Adipocyte (in vitro differentiated cells): ENCODE measurements around the gene TRNP1.

Experiments used
- DNase-seq: peaks from one replicate; pipeline ENCODE4 v3.0.0-alpha.2; 2015; ENCODE audit warnings: low read depth
- H3K27me3 ChIP-seq: replicated peaks from 2 replicates; pipeline ENCODE4 v1.7.0; 2013; ENCODE audit warnings: mild to moderate bottlenecking, low read length, moderate library complexity; ENCODE audit not compliant: control insufficient read depth, insufficient read depth
- H3K36me3 ChIP-seq: 2 replicates; pipeline ENCODE4 v1.7.0; 2013; ENCODE audit warnings: low read length, mild to moderate bottlenecking, moderate library complexity; ENCODE audit not compliant: control insufficient read depth, insufficient read depth, severe bottlenecking
- H3K4me1 ChIP-seq: 2 replicates; pipeline ENCODE4 v1.7.0; 2013; ENCODE audit warnings: mild to moderate bottlenecking, low read length, moderate library complexity; ENCODE audit not compliant: control insufficient read depth, insufficient read depth
- H3K4me3 ChIP-seq: 2 replicates; pipeline ENCODE4 v1.7.0; 2013; ENCODE audit warnings: mild to moderate bottlenecking, low read length, moderate library complexity
- H3K9ac ChIP-seq: 2 replicates; pipeline ENCODE4 v1.7.0; 2013; ENCODE audit warnings: mild to moderate bottlenecking, low read length, moderate library complexity
- H3K9me3 ChIP-seq: 2 replicates; pipeline ENCODE4 v1.7.0; 2013; ENCODE audit warnings: mild to moderate bottlenecking, low read length, moderate library complexity; ENCODE audit not compliant: control insufficient read depth

TRNP1 gene

DNA sequence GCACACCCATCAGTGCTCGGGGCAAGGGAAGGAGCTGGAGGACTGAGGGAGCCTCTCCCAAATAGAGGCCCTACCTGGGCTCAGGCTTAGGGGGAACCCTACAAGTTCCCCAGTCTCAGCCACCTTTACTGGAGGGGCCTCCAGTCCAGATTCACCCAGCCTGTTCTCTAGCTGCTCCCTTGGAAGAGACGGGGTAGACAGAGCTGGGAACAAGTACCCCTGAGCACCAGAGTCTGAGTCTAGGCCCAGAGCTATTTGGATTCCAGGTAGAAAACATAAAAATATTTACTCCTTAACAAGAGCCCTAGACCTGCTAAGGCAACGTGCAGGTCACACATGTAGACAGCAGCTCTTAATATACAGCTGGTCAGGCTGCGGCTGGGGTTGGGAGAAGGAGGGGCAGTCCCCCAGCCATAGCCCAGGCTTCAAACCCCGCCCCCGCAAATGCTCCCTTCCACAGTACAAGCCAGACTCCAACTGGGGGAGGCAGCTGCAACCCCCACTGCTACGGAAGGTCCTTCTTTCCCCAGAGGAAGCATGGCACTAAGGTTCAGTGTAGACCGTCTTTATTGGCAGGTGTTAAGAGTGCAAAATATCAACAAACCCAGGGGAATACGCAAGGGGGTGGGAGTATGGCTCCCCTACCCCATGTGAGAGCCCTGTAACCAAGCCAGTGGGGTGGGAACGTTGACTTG, 11.1 kb downstream of the TRNP1 start:
- DNase-seq: peak; percentile 45
- Histone ChIP-seq H3K36me3 (no peaks in the 10 kb centered on the region), H3K4me1 (peaks cover 52% of the 10 kb centered on the region), H3K9ac (no peak overlapping the region), H3K27me3 (no peaks in the 10 kb centered on the region), H3K4me3 (no peak overlapping the region), H3K9me3 (no peaks in the 10 kb centered on the region)

DNA sequence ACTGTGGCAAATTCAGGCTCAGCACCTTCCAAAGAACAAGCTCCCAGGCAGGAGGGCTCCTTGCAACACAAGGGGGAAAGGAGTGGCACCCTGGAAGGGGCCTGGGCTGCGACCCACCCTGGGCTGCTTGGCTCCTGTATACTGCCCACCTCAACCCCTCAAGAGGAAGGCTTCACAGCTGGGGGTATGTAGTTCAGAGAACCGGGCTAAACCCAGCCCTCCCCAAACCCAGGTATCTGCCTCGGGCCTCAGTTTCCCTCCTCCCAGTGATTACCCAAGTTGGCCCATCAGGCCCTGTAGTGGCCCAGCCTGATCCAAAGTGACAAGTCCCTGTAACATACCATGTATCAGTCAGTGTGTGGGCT, 11.7 kb downstream of the TRNP1 start:
- H3K27me3 ChIP-seq: no peaks in the 10 kb centered on the region
- no peaks in the 10 kb centered on the region for H3K9me3 ChIP-seq
- DNase-seq: no peak
- peaks cover 52% of the 10 kb centered on the region for H3K4me1 ChIP-seq
- no peaks in the 10 kb centered on the region for H3K36me3 ChIP-seq
- no peak overlapping the region for H3K4me3 ChIP-seq
- no peak overlapping the region for H3K9ac ChIP-seq

DNA sequence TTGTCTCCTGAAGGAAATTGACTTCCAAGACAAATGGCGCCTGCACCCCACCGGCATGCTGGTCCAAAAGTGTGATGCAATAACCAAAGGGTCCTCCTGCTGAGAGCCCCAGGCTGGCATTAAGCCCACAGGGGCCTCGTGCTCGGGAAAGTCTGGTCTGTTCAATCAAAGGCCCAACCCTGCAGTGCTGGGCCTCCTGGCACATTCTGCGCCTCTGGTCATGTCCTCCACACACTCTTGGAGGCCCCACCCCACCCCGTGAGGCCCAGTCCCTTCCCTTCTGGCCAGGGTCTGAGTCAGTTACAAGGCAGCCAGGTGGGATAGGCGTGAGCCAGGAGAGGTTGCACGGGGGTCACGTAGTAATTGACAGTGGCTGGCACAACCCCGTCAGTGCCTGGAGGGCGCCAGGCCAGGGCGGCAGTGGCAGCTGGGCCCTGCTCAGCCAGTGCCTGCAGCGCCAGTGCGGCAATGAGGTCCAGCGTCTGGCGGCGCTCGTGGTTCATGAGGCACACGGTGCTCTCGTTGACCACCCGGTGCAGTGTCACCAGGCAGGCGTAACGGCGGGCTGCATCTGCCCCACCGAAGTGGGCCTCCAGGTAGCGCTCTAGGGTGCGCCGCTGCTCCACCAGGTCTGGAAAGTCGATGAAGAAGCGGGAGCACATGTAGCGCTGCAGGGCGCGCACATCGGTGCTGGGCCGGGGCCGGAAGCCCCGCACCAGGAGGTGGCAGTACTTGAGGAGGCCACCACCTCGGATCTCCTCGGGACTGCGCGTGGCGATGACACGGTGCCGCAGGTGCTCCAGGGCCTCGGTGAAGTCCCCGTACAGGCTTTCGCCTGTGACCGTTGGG, 12.4 kb downstream of the TRNP1 start:
- peak; percentile 45 for DNase-seq
- Histone ChIP-seq H3K4me1 (peaks cover 50% of the 10 kb centered on the region), H3K36me3 (no peaks in the 10 kb centered on the region), H3K9me3 (no peaks in the 10 kb centered on the region), H3K4me3 (no peak overlapping the region), H3K9ac (no peak overlapping the region), H3K27me3 (no peaks in the 10 kb centered on the region)

DNA sequence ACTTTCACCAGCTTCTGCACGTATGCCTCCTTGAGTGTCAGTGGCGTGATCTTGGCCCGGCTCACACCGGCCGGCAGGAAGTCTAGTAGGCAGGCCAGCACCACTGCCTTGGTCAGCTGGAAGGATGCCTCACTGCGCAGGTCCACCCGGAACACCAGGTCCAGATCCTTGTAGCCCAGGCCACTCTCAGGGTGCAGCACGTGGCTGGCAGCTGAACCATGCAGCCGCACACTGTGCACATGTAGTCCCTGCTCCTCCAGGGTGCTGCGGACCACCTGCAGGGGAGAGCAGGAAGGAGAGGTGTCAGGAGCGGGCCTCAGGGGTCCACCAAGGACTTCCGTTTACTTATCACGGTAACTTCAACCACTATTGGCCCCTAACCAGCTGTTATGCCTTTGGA, 13.2 kb downstream of the TRNP1 start:
- no peak for DNase-seq
- no peak overlapping the region for H3K9ac ChIP-seq
- no peaks in the 10 kb centered on the region for H3K27me3 ChIP-seq
- no peak overlapping the region for H3K4me3 ChIP-seq
- no peaks in the 10 kb centered on the region for H3K9me3 ChIP-seq
- H3K36me3 ChIP-seq: no peaks in the 10 kb centered on the region
- H3K4me1 ChIP-seq: peaks cover 49% of the 10 kb centered on the region

DNA sequence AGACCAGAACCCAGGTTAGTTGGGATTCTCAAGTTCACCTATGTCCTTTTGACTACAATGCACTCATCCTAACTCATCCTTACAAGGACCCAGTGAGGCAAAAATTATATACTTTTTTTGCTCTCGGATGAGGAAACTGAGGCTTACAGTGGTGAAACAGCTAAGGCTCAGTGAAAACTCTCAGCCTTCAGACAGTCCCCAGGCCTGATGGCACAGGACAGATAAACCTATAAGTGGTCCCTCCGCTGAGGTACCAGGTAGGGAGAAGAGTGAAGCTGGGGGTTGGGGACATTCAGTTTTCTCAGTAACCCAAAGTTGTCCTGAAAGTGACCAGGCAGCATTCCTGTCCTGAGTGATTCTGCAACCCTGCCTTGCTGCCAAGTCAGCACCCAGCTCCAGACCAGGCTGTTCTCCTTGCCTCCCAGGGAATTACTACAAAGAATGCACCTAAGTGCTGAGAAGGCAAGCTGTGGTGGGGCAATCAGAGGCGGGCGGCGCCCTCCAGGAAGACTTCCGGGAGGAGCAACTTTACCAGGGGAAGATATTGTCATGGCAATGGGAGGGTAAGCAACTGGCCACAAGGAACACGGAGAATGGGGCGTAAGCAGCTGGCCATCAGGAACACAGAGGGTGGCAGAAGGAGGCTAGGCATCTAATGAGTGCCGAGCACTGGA, 14.6 kb downstream of the TRNP1 start:
- H3K4me3 ChIP-seq: no peak overlapping the region
- DNase-seq: peak; percentile 65
- no peaks in the 10 kb centered on the region for H3K36me3 ChIP-seq
- no peaks in the 10 kb centered on the region for H3K9me3 ChIP-seq
- H3K27me3 ChIP-seq: no peaks in the 10 kb centered on the region
- H3K9ac ChIP-seq: no peak overlapping the region
- H3K4me1 ChIP-seq: peaks cover 51% of the 10 kb centered on the region

DNA sequence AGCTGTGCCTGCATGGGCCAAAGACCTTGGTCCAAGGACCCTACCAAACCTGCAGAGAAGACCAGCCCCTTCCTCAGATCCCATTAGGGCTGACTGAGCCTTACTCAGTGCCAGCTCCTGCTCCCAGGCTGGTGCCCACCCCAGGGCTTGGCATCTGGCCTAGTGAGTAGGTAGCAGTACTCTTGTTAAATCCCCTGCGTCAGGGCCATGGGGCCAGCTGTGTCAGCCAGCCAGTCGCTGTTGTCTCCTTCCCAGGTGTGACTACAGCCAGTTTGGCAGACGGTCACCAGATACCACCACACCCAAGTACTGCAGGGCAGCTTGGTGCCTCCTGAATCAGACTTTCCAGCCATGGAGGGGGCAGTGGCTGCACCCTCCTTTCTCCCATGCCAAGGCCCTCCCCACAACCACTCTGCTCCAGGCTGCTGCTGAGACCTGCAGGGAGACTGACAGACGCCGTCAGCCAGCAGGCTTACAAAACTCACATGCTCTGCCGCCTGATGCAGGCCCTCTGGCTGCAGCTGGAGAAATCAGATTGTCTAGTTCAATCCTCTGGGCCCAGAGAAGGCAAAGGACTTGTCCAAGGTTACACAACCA, 16.2 kb downstream of the TRNP1 start:
- H3K9ac ChIP-seq: peak overlapping the region; percentile 2
- H3K4me1 ChIP-seq: peaks cover 51% of the 10 kb centered on the region
- H3K27me3 ChIP-seq: no peaks in the 10 kb centered on the region
- H3K4me3 ChIP-seq: no peak overlapping the region
- DNase-seq: peak; percentile 13
- H3K9me3 ChIP-seq: no peaks in the 10 kb centered on the region
- no peaks in the 10 kb centered on the region for H3K36me3 ChIP-seq

DNA sequence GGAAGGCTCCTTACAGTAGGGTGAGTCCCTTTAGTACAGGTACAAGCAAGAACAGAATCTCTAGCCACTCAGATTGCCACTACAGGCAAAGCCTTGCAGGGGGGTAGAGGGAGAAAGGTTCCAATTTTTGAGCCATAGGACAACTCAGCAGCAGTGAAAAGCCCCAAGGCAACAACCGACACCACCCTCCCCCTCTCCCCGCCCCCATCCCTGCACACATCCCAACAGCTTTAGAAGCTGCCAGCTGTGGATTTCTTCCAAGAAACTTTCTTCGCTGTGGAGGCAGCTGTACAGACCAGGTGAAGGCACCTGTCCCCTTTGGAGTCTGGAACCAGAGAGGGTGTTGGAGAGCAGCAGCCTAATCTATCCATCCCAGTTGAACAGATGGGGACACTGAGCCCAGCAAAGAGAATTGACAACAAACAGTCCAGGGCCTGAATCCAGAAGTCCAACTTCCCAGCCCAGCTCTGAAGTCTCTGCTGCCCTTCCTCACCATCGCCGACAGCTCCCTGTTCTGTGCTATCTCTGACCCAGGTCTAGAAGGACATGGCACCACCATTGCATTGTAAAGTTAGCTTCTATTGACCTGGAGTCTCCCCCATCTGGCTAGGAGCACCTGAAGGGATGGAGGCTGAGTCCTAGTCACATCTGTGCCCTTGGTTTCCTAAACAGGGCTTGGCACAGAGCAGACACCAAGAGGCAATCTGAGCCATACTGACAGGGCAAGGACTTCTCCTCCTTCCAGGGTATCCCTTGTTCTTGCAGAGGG, 16.9 kb downstream of the TRNP1 start:
- no peaks in the 10 kb centered on the region for H3K36me3 ChIP-seq
- no peaks in the 10 kb centered on the region for H3K27me3 ChIP-seq
- peaks cover 44% of the 10 kb centered on the region for H3K4me1 ChIP-seq
- no peak overlapping the region for H3K4me3 ChIP-seq
- H3K9ac ChIP-seq: peak overlapping the region; percentile 30
- no peaks in the 10 kb centered on the region for H3K9me3 ChIP-seq
- peak; percentile 9 for DNase-seq

DNA sequence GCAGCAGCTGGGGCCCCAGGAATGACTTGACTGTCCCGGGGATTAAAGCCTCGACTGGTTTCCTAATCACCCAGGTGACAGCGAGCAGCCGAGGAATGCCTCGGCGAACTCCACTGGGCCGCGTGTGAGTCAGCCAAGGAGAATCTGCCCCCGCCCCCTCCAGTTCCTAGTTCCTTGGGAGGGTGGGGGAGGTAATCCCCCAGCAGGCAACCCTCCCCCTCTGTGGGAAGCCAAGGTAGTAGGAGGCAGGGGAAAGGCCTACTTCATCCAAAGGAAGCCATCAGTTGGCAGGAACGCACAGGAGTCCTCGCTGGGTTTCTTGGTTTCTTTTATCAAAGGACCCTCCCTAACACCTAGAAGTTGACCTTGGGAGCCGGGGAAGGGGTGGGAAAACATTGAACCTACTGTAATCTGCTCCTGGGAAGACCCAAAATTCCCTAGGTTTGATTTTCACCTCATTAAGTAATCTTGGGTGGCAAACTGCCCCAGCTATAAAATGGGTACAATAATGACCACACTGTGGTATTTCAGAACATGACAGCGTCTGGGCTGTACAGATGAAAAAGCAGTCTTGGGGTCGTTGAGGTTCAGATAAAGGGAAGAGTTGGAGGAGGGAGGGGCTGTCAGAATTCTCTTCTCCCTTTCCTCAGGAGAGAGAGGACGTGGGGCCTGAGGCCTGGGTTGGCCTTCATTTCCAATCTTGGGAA, 17.7 kb downstream of the TRNP1 start:
- Histone ChIP-seq H3K27me3 (no peaks in the 10 kb centered on the region), H3K9ac (peak overlapping the region; percentile 44), H3K36me3 (no peaks in the 10 kb centered on the region), H3K9me3 (no peaks in the 10 kb centered on the region), H3K4me3 (peak overlapping the region; percentile 76), H3K4me1 (peaks cover 39% of the 10 kb centered on the region)
- DNase-seq: peak; percentile 87

DNA sequence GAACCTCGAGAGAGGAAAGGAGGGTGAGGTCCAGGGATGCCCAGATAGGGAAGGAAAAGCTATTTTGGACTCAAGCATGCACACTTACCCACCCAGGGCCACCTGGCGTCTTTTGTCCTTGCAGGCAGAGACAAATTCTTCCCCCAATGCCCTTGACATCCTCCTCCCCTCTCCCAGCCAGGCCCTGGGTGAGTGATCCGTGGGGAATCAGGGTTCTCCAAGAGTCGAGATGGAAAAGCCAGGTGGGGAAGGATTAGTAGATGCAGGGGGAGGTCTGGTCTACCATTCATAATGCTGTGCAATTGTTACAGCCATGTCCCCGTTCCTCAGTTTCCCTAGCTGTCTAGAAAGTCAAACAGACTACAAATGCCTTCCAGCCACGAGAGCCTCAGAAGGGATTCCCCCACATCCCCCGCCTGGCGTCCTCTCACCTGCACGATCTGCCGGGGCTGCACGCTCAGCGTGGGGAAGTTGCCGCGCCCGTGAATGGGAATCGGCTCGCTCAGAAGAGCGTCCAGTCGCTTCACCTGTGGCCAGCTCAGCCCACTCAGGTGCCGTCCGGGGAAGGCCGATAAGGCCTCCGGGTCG, 18.6 kb downstream of the TRNP1 start:
- Histone ChIP-seq H3K4me1 (peaks cover 39% of the 10 kb centered on the region), H3K4me3 (peak overlapping the region; percentile 76), H3K27me3 (no peaks in the 10 kb centered on the region), H3K9ac (peak overlapping the region; percentile 44), H3K36me3 (no peaks in the 10 kb centered on the region), H3K9me3 (no peaks in the 10 kb centered on the region)
- peak; percentile 16 for DNase-seq

DNA sequence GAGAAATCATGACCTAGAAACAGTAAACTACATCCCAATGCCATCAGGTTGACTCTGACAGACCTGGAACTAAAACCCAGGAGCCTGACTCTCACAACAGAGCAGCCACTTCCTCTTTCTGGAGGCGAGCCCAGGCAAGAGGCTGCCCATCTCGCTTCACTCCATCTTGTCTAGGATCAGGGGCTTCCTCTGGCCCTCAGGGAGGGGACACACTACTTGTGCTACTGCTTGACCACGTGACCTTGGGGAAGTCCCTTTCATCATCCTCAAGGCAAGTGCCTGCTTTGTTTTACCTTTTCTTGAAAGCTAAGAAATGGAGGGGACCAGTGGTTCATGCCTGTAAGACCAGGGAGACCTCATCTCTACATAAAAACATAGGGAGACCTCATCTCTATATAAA, 21.8 kb downstream of the TRNP1 start:
- H3K27me3 ChIP-seq: no peaks in the 10 kb centered on the region
- H3K4me1 ChIP-seq: peaks cover 19% of the 10 kb centered on the region
- DNase-seq: no peak
- H3K9me3 ChIP-seq: no peaks in the 10 kb centered on the region
- no peak overlapping the region for H3K4me3 ChIP-seq
- no peaks in the 10 kb centered on the region for H3K36me3 ChIP-seq
- no peak overlapping the region for H3K9ac ChIP-seq
